ENCODE data around the gene CLEC11A.

Gene CLEC11A

DNA sequence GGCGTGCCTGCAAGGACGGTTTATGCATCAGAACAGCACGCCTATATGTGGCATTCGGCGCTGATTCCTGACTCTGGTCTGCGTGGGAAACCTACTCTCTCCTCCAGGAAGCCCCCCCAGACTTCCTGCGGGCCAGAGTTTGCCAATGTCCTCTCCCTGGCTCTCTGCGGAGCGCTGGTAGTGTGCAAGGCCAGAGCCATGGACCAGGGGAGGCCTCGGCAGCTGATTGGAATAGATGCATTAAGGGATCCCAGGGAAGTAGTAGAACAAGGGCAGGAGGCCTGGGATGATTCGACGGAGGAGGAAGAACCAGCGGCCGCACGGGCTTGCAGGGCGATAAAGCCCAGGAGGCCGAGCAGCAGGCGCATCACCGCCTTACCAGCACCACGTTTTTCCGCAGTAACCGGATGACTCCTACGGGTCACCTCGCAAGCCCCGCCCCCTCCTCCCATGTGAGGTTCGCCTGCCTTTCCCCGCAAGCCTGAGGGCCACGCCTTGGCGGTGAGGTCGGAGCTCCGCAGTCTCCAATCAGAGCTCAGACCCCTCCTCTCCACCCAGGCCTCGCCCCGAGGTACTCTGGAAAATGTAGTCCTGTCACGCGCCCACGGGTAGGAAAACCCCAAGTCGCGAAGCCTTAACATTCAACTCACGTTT, 5.0 kb downstream of the CLEC11A start:
- Histone ChIP-seq H3K79me2 (ENCODE audit: insufficient read depth, low read depth) (no peaks in the 10 kb centered on the region), H3K4me3 (IDR thresholded peaks at IDR 0.05; ENCODE audit: insufficient read depth, low read depth, low read length) (no peak overlapping the region), H2AFZ (ENCODE audit: low read depth) (no peak overlapping the region), H3K27ac (no peak overlapping the region), H3K36me3 (ENCODE audit: insufficient read depth) (no peaks in the 10 kb centered on the region), H3K9ac (no peak overlapping the region), H3K4me1 (ENCODE audit: low read depth, poor library complexity, severe bottlenecking) (no peaks in the 10 kb centered on the region), H4K20me1 (ENCODE audit: insufficient read depth) (no peaks in the 10 kb centered on the region), H3K27me3 (ENCODE audit: insufficient read depth, low read depth) (peaks cover 11% of the 10 kb centered on the region; the same call in 1 of the 2 replicates), H3K4me2 (no peak overlapping the region)
- TF ChIP-seq CTCF (conservative IDR thresholded peaks at IDR 0.05; ENCODE audit: low read depth, low read length), result no peak

DNA sequence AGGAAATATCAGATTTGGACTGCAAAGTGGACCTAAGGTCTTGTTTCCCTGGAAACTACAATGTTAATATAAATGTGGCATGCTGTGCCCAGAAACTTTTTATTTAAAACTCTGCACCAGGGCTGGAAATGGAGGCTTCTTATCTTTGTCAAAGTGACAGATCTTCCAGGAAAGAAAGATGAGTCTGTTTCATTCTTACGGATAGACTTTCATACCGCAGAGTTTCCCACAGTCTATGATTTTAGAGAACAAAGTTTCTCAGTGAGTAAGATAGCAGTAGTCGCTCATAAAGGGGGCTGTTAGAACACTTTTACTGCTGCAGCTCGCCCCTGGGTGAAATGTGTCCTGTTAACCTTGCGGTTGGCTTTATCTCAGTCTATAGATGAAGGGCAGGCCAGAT, 6.7 kb downstream of the CLEC11A start:
- no peaks in the 10 kb centered on the region for H3K79me2 ChIP-seq (ENCODE audit: insufficient read depth, low read depth)
- no peak for TF ChIP-seq CTCF (conservative IDR thresholded peaks at IDR 0.05; ENCODE audit: low read depth, low read length)

DNA sequence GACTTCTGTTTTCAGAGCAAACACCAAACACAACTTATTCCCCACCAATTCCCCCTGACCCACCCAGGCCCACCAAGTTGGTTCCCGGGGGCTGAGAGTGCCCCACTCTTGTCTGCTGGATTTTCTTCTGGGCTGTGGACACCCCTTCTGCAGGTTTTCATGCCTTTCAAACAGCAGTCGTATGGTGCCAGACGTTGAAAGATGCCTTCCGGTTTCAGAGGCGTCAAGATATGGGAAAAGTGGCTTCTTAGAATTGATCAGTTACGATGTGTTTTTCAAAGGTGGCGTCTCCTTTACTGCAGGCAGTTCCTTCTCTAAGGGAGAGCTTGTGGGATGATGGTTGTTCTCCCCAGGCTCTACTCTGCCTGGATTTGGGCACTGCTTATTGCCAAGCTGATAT, 12.7 kb downstream of the CLEC11A start:
- Histone ChIP-seq H3K27me3 (ENCODE audit: insufficient read depth, low read depth) (peaks cover 34% of the 10 kb centered on the region), H4K20me1 (ENCODE audit: insufficient read depth) (no peaks in the 10 kb centered on the region), H3K27ac (no peak overlapping the region), H2AFZ (ENCODE audit: low read depth) (no peak overlapping the region), H3K9ac (no peak overlapping the region), H3K4me2 (no peak overlapping the region), H3K4me1 (ENCODE audit: low read depth, poor library complexity, severe bottlenecking) (no peaks in the 10 kb centered on the region), H3K79me2 (ENCODE audit: insufficient read depth, low read depth) (no peaks in the 10 kb centered on the region), H3K36me3 (ENCODE audit: insufficient read depth) (no peaks in the 10 kb centered on the region), H3K4me3 (IDR thresholded peaks at IDR 0.05; ENCODE audit: insufficient read depth, low read depth, low read length) (no peak overlapping the region)
- TF ChIP-seq CTCF (conservative IDR thresholded peaks at IDR 0.05; ENCODE audit: low read depth, low read length), result no peak

More for the DNA sequence above, 6.7 kb downstream of the CLEC11A start:
- Histone ChIP-seq H3K4me2 (no peak overlapping the region), H3K27me3 (ENCODE audit: insufficient read depth, low read depth) (peaks cover 26% of the 10 kb centered on the region; the same call in 1 of the 2 replicates), H4K20me1 (ENCODE audit: insufficient read depth) (no peaks in the 10 kb centered on the region), H3K27ac (no peak overlapping the region), H3K4me3 (IDR thresholded peaks at IDR 0.05; ENCODE audit: insufficient read depth, low read depth, low read length) (no peak overlapping the region), H3K36me3 (ENCODE audit: insufficient read depth) (no peaks in the 10 kb centered on the region), H2AFZ (ENCODE audit: low read depth) (no peak overlapping the region), H3K9ac (no peak overlapping the region), H3K4me1 (ENCODE audit: low read depth, poor library complexity, severe bottlenecking) (no peaks in the 10 kb centered on the region)

GRCh38 chr19:50736338-50736737, 13.2 kb downstream of the CLEC11A start:
- no peak overlapping the region for H3K27ac ChIP-seq
- peaks cover 34% of the 10 kb centered on the region for H3K27me3 ChIP-seq (ENCODE audit: insufficient read depth, low read depth)

More at GRCh38 chr19:50736338-50736737, 13.2 kb downstream of the CLEC11A start:
- Histone ChIP-seq H4K20me1 (ENCODE audit: insufficient read depth) (no peaks in the 10 kb centered on the region), H3K9ac (no peak overlapping the region), H3K4me3 (IDR thresholded peaks at IDR 0.05; ENCODE audit: insufficient read depth, low read depth, low read length) (no peak overlapping the region), H3K4me1 (ENCODE audit: low read depth, poor library complexity, severe bottlenecking) (no peaks in the 10 kb centered on the region), H3K79me2 (ENCODE audit: insufficient read depth, low read depth) (no peaks in the 10 kb centered on the region), H2AFZ (ENCODE audit: low read depth) (no peak overlapping the region), H3K36me3 (ENCODE audit: insufficient read depth) (no peaks in the 10 kb centered on the region), H3K4me2 (no peak overlapping the region)
- TF ChIP-seq CTCF (conservative IDR thresholded peaks at IDR 0.05; ENCODE audit: low read depth, low read length), result no peak
